Stimulated activated CD4-positive, alpha-beta T cell treated with anti-CD3 and anti-CD28 coated beads, Interleukin-15, amount 100 ng/mL, for 48 hours (primary cell): ENCODE results near the gene LPAR1.
"Not testable (repeated sequence)": the region's sequence is repeated elsewhere in the genome, so short reads cannot be mapped to it uniquely, and the experiment has no call there.

Source experiments
- DNase-seq, 2 donors: peaks; one replicate each; pipeline ENCODE4 v3.0.0-alpha.2; 2020; ENCODE audit warnings: low read depth in 2 of 2

The LPAR1 gene

DNA sequence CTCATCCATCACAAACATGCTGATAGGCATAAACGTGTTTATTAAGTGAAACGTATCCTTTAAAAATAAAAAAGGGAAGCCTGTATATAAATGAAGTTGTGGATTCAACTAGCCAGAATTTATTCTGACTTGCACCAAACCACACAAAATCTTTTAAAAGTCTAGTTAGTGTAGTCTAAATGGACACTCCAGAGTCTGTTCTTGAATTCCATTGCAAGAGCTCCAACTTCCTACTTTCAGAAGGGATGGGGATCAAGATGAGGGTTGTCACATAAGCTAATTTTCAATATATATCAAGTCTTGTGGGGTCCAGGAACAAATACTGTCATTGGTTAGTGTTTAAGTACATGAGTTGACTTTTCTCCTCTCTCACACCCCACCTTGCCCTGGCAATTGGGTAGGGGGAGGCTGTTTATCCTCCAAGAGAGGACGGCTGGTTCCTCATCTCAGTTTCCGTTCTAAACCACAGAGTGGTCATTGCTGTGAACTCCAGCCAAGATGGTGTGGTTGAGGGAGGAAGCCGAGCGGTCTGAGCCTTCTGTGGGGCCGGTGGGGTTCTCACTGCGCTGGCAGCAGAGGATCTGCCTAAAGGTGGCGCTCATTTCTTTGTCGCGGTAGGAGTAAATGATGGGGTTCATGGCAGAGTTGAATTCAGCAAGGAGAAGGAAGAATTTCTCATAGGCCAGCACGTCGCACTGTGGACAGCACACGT, 163.2 kb downstream of the LPAR1 start:
- no peak for DNase-seq

DNA sequence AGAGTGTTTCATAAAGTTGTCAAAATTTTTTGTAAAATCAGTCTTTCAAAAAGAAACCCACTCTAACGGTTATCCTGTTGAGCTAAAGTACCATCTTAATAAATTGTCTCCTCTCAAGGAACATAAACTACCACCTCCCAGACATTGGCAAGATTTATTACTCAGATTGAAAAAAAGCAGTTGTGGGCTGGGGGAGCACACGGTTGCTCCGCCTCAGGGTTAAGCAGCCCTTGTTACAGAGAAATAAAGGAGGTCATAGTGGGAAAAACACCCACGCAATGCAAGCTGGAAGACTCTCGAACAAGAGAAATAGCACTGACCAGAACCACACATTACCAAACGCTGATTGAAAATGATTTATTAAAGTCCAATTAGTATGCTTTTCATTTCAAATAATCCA, 165.3 kb downstream of the LPAR1 start:
- DNase-seq, result no peak

DNA sequence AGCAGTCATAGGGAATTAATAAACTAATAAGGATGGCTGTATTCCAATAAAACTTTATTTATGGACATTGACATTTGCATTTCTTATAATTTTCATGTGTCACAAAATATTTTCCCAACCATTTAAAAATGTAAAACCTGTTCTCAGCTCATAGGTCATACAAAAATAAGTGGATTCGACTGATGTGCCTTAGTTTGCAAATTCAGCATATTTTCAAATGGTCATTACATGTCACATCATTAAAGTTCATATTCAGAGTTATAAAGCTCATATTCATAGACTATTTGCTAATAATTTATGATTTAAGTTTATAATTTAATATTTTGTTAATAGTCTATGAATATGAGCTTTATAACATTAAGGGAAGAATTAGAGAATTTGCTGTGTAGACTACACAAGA, 166.5 kb downstream of the LPAR1 start:
- no peak for DNase-seq

DNA sequence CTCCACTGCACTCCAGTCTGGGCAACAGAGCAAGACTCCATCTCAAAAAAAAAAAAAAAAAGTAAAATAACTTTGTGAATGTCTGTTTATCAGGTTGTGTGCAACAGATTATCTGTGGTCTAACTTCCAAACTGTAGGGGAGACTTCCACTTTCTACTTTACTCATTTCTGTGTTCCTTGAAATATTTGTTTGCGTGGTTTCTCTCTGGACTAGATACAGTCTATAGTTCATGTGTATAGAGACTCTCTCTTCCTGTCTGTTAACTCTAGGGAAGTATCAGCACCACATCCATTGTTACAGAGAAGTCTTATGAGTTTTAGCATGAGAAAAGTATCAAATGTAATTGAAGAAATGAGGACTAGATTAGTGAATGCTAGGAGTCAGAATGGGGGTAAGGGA, 168.3 kb downstream of the LPAR1 start:
- DNase-seq, result no peak

DNA sequence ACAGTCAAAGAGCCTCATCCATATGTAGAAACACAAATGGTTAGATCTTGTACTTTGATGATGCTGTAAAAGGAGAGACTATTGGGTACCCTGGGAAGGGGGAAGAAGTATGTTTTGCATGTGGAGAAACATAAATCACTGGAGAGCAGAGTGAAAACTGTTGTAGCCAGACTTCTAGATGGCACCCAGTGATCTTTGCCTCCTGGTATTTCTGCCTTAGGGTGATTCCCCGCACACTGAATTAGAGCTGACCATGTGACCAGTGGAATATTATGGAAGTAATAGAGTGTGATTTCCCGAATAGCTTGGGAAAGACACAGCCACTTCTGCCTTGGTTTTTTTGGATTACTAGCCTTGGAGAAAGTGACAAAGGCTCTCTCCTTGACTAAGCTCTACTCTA, 174.3 kb downstream of the LPAR1 start:
- no peak for DNase-seq

DNA sequence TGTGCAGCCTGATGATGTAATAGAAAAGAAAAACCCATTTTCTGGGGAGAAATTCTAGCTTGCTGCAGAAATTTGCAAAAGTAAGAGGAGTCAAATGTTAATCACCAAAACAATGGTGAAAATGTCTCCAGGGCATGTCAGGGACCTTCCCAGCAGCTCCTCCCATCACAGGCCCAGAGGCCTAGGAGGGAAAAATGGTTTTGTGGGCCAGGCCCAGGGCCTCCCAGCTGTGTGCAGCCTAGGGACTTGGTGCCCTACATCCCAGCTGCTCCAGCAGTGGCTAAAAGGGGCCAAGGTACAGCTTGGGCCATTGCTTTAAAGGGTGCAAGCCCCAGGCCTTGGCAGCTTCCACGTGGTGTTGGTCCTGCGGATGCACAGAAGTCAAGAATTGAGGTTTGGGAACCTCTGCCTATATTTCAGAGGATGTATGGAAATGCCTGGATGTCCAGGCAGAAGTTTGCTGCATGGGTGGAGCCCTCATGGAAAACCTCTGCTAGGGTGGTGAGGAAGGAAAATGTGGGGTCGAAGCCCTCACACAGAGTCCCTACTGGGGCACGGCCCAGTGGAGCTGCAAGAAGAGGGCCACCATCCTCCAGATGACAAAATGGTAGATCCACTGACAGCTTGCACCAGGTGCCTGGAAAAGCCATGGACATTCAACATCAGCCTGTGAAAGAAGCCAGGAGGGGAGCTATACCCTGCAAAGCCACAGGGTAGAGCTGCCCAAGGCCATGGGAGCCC, 176.7 kb downstream of the LPAR1 start:
- DNase-seq, result not testable (repeated sequence)

DNA sequence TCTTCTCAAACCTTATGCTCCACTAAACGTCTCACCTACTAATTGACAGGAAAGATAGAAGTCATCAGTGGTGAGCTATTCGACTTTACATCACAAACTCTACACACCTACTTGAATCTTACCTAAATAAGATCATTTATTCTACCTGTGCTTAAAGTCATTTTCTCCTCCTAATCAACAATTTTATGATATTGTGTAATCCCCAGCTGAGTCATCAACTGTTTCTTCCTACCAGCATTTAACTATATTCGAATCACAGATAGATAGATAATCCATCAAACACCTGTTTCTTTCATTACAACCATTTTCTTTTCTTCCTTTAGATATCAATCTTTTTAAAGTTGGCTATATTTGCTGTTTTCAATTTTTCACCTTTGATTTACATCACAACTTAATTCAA, 181.5 kb downstream of the LPAR1 start:
- DNase-seq, result no peak

DNA sequence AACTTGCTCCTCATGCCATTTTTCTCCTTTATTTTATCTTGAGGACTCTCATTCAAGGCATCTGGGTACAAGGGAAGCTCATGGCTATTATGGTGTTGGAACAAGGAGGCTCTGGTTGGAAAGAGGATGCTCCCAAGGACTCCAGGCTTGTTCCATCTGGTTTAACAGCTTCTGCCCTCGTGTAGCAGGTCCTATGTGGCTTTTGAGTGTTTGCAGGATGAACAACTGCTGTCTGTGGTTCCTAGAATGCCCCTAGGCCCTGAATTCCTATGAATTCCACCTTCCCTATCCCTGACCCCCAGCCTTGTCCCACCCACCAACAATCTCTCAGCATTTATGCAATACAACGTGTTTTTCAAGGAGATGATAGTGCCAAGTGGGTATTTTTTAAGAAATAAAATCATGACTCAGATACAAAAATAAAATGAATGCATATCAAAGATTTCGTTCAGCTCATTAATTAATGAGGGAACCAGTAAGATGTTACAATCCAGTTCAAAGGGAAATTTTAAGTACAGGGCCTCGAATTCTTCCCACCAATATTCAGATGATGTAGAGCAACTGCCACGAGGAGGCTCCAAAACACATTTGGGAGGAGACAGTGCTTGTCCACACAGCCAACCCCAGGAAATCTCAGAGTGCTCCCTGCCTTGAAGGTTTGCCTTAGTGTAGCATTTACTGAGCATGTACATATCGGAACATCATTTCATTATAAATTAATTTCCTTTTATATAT, 187.7 kb downstream of the LPAR1 start:
- no peak for DNase-seq

DNA sequence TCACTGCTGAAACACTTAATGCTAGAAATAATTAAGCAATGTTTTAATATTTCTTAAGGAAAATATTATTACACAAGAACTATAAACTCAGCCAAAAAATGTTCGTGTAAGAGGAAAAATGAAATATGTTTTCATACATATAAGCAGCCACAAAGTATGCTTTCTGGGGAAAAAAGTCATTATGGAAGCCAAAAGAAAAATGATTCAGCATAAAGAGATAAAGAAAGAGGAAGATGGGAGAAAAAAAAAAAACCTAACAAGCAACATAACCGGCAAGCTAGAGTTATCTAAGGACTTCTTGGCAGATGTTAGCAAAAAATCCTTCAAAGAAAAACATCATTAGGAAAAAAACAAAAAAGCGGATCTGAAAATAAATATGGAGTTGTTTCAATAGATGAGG, 190.6 kb downstream of the LPAR1 start:
- no peak for DNase-seq

DNA sequence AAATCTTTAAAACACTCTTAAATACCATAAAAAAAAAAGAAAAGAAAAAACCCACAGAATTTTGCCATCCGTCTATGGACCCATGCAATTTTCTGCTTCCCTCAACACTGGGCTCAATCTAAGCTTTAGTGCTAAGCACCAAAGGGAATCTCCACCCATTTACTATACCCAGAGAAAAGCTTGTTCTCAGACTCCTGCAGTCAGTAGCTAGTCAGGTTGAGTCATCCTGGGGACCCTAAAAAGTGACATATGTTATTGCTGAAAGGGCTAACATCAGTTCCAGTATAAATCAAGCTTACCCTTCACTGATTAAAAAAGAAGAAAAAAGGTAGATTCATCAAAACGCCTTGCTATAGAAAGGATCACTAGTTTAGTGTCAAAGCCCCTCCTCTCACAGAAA, 192.1 kb downstream of the LPAR1 start:
- no peak for DNase-seq

DNA sequence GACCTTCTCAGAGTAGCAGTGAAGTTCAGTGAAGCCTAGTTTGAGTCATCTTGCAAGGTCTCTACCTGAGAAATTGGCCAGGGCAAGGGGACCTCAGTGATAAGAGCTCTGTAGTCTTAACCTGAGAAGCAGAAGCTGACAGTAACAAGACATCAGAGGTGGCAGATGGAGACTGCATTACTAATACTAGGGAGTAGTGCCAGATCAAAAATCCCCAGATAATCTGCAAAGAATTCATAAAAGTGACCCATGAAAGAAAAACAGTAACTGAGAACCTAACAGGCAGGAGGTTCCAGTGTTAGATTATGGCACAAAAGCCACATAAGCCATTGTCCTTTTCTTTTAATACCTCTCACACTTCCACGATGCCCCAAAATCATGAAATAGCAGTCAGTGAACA, 194.1 kb downstream of the LPAR1 start:
- no peak for DNase-seq

DNA sequence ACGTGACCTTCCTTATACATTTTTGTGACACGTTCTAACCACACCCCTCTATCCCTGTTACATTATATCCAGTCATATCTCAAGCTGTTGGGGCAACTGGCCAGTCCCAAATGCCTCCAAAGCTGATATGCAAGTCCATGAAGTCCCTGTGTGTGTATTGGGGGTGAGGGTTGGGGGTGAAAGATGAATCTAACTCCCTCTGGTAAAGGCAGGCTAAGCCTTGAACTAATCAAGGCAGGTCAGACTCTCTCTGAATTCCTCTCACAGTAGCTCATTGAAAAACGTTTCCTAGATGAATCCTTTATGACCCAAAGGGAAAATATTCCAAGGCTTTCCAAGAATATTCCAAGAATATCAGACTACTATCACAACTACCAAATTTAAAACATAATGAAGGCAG, 195.3 kb downstream of the LPAR1 start:
- DNase-seq, result no peak

DNA sequence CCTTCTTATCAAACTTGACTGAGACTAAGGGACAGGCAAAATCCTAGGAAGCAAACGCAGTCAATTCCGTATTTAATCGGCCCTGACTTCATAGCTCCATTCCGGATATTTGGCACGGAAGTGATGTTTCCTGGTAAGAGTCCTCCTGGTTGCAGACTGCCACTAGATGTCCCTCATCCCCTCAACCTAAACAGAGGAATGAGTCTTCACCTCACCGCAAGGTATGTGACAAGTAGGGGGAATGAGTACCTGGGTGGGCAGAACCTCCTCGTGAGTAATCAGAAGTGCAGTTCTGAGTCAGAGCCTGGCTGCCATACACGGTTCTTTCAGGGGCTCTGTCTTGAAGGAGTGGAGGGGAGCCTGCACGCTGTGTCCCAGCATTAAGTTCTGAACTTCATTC, 196.1 kb downstream of the LPAR1 start:
- no peak for DNase-seq

DNA sequence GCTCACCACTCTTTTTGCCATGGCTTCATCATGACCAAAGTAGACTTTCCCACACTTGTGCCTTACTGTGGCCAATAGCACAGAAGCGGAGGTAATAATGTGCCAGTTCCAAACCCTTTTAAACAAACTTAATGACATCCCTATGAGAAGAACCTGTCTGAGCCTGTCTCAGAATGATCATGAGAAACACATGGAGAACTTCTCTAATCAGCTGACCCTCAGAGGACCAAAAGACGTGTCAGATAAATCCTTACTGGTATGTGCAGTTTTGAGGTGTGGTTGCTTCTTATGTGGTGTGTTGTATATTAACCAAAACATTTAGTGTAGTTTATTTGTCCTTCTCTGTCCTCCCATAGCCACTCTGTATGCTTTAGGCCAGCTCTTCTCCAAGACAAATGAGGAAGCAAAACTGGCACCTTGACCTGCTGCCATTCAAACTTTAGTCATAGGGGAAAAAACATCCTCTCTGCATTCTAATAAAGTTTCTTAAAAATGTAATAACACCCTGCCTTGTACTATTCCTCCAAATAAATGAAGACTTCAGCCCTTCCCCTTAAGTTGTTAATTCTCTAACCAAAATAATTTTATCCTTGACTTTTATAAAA, 200.8 kb downstream of the LPAR1 start:
- no peak for DNase-seq

DNA sequence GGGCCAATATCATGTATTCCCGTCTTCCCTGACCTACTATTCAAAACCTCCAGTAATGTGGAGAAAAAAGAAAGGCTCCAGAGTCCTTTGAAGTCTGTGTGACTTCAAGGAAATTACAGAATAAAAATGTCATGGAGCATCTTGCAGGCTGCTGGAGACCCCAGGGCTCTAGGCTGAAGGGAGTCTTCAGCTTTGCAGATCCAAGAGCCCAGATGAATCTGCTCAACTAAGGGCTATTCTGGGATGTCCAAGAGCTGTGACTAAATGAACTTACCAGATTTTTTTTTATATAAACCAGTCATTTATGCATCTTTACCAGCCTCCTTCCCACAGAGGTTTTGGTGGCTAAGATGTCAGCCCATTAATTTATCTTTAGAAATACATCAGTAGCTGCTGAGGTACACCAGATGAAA, 202.4 kb downstream of the LPAR1 start:
- no peak for DNase-seq

DNA sequence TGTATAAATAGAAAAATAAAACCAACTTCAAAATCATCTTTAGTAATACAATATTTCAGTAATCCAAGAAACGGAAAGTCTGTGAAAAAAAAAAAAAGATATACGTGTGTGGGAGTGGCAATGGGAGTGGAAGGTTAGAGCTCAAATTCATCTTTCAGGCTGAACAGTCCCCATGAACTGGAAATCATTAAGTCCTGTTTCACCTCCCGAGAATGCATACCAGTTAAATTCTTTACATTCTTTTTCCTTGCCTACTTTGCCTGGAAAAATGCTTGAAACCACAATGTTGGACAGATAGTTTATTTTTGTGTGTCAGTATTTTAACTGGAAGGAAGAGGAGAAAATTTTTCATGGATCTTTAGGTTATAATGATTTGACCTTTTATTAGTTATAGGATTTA, 202.9 kb downstream of the LPAR1 start:
- DNase-seq, result no peak

DNA sequence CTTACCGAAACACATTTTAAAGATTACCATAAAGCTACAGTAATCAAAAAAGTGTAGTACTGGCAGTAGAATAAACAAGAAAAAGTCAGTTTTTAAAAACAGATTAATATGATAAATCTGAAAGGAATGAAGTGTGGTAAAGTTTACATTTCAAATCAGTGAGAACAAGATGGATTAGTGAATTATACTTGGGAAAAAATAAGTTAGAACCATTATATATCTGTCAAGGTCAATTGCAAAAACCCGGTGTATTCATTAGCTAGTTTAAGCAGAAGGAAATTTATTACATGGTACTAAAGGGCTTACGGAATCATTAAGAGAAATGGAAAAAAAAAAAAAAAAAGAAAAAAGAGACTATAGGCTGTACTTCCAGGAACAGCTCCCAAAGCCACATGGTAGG, 205.3 kb downstream of the LPAR1 start:
- DNase-seq, result no peak

DNA sequence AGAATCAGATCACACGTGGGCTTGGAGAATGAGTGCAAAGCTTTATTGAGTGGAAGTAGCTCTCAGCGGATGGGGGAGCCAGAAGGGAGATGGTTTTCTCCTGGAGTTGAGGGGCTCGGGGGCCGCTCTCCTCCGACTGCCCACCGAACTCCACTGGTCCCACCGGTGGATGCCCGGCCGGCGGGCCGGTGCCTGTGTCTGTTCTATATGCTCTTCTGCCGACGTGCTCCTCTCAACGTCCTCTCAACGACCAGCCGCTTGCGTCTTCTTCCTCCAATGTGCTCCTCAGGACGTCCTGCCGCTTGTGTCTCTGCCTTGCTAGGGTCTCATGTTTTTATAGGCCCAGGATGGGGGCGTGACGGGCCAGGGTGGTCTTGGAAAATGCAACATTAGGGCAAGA, 207.8 kb downstream of the LPAR1 start:
- DNase-seq, result no peak

DNA sequence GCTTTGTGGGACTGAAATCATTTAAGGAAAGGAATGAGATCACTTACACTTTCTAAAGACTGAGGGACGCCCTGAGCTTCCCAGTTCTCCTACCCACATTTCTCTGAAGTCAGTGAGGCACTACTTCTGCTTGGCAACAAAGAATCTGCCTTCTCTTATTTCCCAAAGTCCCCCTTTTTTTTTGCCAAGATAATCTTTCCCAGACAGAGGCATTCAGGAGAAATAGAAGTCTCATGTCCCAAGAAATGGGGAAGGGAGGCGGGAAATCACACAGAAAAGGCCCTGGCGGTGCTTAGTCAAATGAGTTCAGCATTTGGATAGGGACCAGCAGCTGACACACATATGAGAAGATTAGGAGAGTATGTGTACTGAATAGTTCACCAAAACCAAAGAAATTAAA, 210.0 kb downstream of the LPAR1 start:
- DNase-seq, result no peak

DNA sequence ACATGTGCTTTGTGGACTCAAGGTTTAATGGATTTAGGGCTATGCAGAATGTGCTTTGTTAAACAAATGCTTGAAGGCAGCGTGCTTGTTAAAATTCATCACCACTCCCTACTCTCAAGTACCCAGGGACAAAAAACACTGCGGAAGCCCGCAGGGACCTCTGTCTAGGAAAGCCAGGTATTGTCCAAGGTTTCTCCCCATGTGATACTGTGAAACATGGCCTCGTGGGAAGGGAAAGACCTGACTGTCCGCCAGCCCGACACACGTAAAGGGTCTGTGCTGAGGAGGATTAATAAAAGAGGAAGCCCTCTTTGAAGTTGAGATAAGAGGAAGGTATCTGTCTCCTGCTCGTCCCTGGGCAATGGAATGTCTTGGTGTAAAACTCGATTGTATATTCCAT, 211.9 kb downstream of the LPAR1 start:
- not testable (repeated sequence) for DNase-seq

DNA sequence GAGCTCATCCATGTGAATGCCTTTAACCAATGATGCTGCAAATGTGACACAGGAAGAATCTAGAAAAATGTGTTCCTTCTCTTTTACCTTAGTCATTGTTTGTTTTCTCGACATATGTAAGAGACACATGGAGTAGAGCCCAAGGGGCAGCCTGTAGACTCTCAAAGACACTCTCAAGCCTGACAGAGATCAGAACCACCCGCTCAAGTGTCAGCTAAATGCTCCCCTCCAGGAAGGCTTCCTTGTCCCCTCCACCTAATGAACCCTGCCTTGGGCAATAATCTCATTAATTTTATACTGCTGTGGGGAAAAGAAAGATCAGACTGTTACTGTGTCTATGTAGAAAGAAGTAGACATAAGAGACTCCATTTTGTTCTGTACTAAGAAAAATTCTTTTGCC, 212.3 kb downstream of the LPAR1 start:
- no peak for DNase-seq

DNA sequence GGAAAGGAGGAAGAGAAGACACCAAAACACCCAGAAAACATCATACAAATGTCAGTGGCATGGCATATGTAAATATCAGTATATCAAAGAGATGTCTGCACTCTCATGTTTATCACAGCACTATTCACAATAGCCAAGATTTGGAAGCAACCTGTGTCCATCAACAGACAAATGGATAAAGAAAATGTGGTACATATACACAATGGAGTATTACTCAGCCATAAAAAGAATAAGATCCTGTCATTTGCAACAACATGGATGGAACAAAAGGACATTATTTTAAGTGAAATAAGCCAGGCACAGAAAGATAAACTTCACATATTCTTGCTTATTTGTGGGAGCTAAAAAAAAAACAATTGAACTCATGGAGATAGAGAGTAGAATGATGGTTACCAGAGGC, 213.1 kb downstream of the LPAR1 start:
- DNase-seq, result not testable (repeated sequence)
